ENCODE data around the gene HERPUD1. TPM values are rescaled to one million over a fixed set of nuclear protein-coding genes. Genes with fewer than 3 reads are reported as not detected.
A peak's percentile ranks its signal among the peaks of the same experiment; 100 is the strongest.

The HERPUD1 gene
- total and polyA plus RNA-seq, 2 donors from 2014 or later, result 209 to 234 TPM

DNA sequence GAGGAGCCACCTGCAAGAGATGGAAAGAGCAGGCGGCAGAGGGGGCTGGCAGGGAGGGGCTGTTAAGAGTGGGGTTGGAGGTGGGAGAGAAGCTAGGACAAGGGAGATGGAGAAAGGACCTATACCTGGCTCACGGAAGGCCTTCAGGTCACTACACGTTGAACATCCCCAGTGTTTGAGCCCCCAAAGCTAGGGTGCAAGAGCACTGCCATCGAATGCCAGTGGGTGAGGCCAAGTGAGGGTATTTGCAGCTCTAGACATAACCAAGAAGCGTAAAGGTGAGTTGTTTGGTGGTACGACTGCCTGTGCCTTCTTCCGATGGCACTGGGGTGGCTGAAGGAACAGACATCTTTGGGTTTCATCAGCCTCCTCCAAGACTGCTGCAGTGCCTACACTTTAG, 17.0 kb upstream of the HERPUD1 start:
- Histone ChIP-seq H3K27me3 (ENCODE audit: control insufficient read depth, insufficient read depth, low read length) (no peaks in the 10 kb centered on the region), H3K36me3 (ENCODE audit: control insufficient read depth in 2 of 3, insufficient read depth in 3 of 3, low read length in 3 of 3) (no peaks in the 10 kb centered on the region), H3K27ac (ENCODE audit: low read depth in 2 of 2, low read length in 2 of 2) (peak overlapping the region; percentile 20 to 61), H3K4me3 (ENCODE audit: low read length in 3 of 3) (no peak overlapping the region), H3K4me1 (ENCODE audit: control insufficient read depth in 2 of 3, insufficient read depth in 2 of 3, low read depth in 1 of 3, low read length in 3 of 3) (peaks cover 0 to 22% (median 12%) of the 10 kb centered on the region in 3 donors), H3K9ac (ENCODE audit: low read length in 3 of 3) (no peak overlapping the region), H3K9me3 (ENCODE audit: control insufficient read depth in 2 of 3, insufficient read depth in 1 of 3, low read length in 3 of 3) (no peaks in the 10 kb centered on the region)
- DNase-seq (no peak), FAIRE-seq (no peak)
- intact Hi-C loops (cut with DNase I), result no loop called here
- TF ChIP-seq, protein P1, sequence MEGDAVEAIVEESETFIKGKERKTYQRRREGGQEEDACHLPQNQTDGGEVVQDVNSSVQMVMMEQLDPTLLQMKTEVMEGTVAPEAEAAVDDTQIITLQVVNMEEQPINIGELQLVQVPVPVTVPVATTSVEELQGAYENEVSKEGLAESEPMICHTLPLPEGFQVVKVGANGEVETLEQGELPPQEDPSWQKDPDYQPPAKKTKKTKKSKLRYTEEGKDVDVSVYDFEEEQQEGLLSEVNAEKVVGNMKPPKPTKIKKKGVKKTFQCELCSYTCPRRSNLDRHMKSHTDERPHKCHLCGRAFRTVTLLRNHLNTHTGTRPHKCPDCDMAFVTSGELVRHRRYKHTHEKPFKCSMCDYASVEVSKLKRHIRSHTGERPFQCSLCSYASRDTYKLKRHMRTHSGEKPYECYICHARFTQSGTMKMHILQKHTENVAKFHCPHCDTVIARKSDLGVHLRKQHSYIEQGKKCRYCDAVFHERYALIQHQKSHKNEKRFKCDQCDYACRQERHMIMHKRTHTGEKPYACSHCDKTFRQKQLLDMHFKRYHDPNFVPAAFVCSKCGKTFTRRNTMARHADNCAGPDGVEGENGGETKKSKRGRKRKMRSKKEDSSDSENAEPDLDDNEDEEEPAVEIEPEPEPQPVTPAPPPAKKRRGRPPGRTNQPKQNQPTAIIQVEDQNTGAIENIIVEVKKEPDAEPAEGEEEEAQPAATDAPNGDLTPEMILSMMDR (IDR thresholded peaks at IDR 0.05; ENCODE audit: borderline replicate concordance, extremely low read depth, insufficient read depth), result no peak

GRCh38 chr16:56915336-56916119, 16.4 kb upstream of the HERPUD1 start:
- intact Hi-C loops (cut with DNase I), result no loop called here
- Histone ChIP-seq H3K9ac (ENCODE audit: low read length in 3 of 3) (no peak overlapping the region), H3K4me1 (ENCODE audit: control insufficient read depth in 2 of 3, insufficient read depth in 2 of 3, low read depth in 1 of 3, low read length in 3 of 3) (peaks cover 0 to 22% (median 12%) of the 10 kb centered on the region in 3 donors), H3K27ac (ENCODE audit: low read depth in 2 of 2, low read length in 2 of 2) (peak overlapping the region; percentile 20 to 61), H3K36me3 (ENCODE audit: control insufficient read depth in 2 of 3, insufficient read depth in 3 of 3, low read length in 3 of 3) (no peaks in the 10 kb centered on the region), H3K4me3 (ENCODE audit: low read length in 3 of 3) (no peak overlapping the region), H3K27me3 (ENCODE audit: control insufficient read depth, insufficient read depth, low read length) (no peaks in the 10 kb centered on the region), H3K9me3 (ENCODE audit: control insufficient read depth in 2 of 3, insufficient read depth in 1 of 3, low read length in 3 of 3) (no peaks in the 10 kb centered on the region)
- TF ChIP-seq, protein P1 (IDR thresholded peaks at IDR 0.05; ENCODE audit: borderline replicate concordance, extremely low read depth, insufficient read depth), result no peak
- DNase-seq, result peak in 4 of 5 donors; percentile 35 to 93 (median 81)
- peak; percentile 27 for FAIRE-seq

DNA sequence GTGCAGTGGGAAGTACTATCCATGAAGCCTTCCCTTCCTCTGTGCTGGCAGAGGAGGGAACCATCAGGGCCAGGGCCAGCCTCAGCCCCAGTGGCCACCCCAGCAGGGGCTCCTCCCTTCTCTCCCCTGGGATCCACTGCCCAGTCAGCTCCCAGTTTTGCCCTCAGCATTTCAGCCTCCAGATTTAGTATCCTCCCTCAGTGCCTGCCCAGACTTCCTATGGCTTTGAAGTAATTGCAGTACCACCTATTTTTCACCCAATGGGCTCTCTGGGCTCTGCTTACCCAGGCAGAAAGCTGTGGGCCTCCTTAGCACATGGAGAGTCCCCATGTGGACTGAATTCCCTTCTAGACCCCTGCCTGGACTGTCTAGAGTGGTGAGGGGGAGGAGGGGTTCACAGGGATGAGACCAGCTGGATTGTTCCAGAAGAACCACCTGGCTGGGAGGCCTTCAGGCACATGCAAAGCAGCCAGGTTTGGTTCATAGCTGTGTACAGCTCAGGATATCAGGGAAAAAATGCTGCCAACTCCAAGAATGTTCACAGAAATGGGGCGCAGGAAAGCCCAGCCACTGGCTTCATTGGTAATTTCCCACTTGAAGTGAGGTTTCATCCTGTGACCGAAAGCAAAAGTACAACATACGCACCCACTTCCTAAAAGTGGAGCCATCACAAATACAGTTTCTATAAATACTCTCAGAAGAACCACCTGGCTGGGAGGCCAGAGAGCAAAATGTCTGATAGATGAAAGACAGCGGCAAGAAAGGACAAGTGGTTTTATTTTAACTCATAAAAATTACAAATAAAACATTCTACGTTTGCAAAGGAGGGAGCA, 15.2 kb upstream of the HERPUD1 start:
- H3K36me3 ChIP-seq (ENCODE audit: control insufficient read depth in 2 of 3, insufficient read depth in 3 of 3, low read length in 3 of 3), result no peaks in the 10 kb centered on the region
- H3K4me1 ChIP-seq (ENCODE audit: control insufficient read depth in 2 of 3, insufficient read depth in 2 of 3, low read depth in 1 of 3, low read length in 3 of 3), result peaks cover 0 to 19% (median 12%) of the 10 kb centered on the region in 3 donors
- FAIRE-seq (no peak), DNase-seq (peak in 1 of 5 donors; percentile 41)
- H3K9me3 ChIP-seq (ENCODE audit: control insufficient read depth in 2 of 3, insufficient read depth in 1 of 3, low read length in 3 of 3), result no peaks in the 10 kb centered on the region
- peak overlapping the region; percentile 38 to 78 for H3K27ac ChIP-seq (ENCODE audit: low read depth in 2 of 2, low read length in 2 of 2)
- TF ChIP-seq, protein P1 (IDR thresholded peaks at IDR 0.05; ENCODE audit: borderline replicate concordance, extremely low read depth, insufficient read depth), result no peak
- H3K27me3 ChIP-seq (ENCODE audit: control insufficient read depth, insufficient read depth, low read length), result no peaks in the 10 kb centered on the region
- intact Hi-C loops (cut with DNase I), result no loop called here
- no peak overlapping the region for H3K4me3 ChIP-seq (ENCODE audit: low read length in 3 of 3)
- no peak overlapping the region for H3K9ac ChIP-seq (ENCODE audit: low read length in 3 of 3)

All from kidney (tissue), 14 donors.